ACC112 (cell line): Measurements from ENCODE around the gene TGM3.

ENCODE experiments used
- H2AFZ ChIP-seq: fragments of 200-600 bp; sonication (generic); one replicate; pipeline ENCODE4 v1.6.0; 2017; ENCODE audit warnings: antibody characterized with exemption, low read length; ENCODE audit not compliant: unreplicated experiment
- H3K27ac ChIP-seq: fragments of 200-600 bp; sonication (generic); 2 replicates; pipeline ENCODE4 v1.5.1; 2014; ENCODE audit warnings: low read depth, mild to moderate bottlenecking, antibody characterized with exemption, low read length, moderate library complexity
- H3K27me3 ChIP-seq: fragments of 200-600 bp; sonication (generic); 2 replicates; pipeline ENCODE4 v1.6.1; 2014; ENCODE audit warnings: mild to moderate bottlenecking, antibody characterized with exemption, low read length, moderate library complexity, mixed read lengths; ENCODE audit not compliant: insufficient read depth
- H3K36me3 ChIP-seq: fragments of 200-600 bp; sonication (generic); 2 replicates; pipeline ENCODE4 v1.6.1; 2016; ENCODE audit warnings: mild to moderate bottlenecking, antibody characterized with exemption, low read length, moderate library complexity, mixed read lengths; ENCODE audit not compliant: insufficient read depth
- H3K4me1 ChIP-seq: fragments of 200-600 bp; sonication (generic); one replicate; pipeline ENCODE4 v1.6.1; 2016; ENCODE audit warnings: low read length, mixed read lengths; ENCODE audit not compliant: insufficient read depth, unreplicated experiment, control insufficient read depth
- H3K4me3 ChIP-seq: fragments of 200-600 bp; sonication (generic); 2 replicates; pipeline ENCODE4 v1.5.1; 2014; ENCODE audit warnings: mild to moderate bottlenecking, low read depth, low read length
- H3K79me2 ChIP-seq: fragments of 200-600 bp; sonication (generic); one replicate; pipeline ENCODE4 v1.6.0; 2016; ENCODE audit warnings: low read length; ENCODE audit not compliant: control insufficient read depth, unreplicated experiment, insufficient read depth

TGM3 gene

DNA sequence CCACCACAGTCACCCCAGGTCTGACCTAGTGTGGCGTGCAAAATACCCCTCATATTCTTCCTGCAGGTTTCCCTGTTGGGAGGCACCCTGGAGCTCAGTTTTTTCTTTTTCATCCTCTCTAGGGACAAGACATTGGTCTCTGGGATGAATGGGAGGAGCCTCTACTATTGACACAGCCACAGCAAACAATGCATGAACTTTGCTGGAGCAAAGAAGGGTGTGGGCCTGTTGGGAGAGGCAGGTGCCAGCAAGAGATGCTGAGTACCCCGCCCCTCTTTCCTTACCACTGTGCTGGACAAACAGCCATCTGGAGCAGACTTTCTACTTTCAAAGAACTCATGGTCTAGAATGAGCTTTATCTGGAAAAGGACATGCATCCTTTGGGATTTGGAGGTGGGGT is 10.1 kb downstream of the TGM3 start:
- no peak overlapping the region for H2AFZ ChIP-seq
- H3K4me3 ChIP-seq = no peak overlapping the region
- H3K79me2 ChIP-seq = no peaks in the 10 kb centered on the region
- H3K36me3 ChIP-seq = no peaks in the 10 kb centered on the region
- no peak overlapping the region for H3K27ac ChIP-seq
- peaks cover 3% of the 10 kb centered on the region for H3K4me1 ChIP-seq
- H3K27me3 ChIP-seq = peaks cover 26% of the 10 kb centered on the region

GRCh38 chr20:2307136-2307535 is 11.3 kb downstream of the TGM3 start:
- H3K4me3 ChIP-seq = no peak overlapping the region
- H3K79me2 ChIP-seq = no peaks in the 10 kb centered on the region
- peaks cover 26% of the 10 kb centered on the region for H3K27me3 ChIP-seq
- no peaks in the 10 kb centered on the region for H3K36me3 ChIP-seq
- H2AFZ ChIP-seq = no peak overlapping the region
- no peak overlapping the region for H3K27ac ChIP-seq
- no peaks in the 10 kb centered on the region for H3K4me1 ChIP-seq

DNA sequence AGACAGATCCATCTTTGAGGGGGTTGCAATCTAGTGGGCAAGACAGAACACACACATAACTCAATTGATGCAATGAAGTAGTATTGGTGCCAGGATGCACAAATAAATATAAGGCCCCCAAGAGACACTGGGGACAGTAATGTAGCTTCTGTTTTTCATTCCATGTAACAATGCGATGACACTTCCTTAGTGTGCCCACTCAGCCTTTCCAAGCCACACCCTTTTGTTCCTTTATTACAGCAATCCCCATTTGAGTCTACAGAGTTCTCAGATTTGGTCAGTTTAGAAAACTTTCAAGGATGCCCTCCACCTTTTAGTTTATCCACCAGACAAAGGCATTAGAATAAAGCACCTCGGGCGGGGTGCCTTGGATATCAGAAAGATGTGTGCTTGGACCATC is 15.5 kb downstream of the TGM3 start:
- H3K4me3 ChIP-seq = no peak overlapping the region
- H2AFZ ChIP-seq = no peak overlapping the region
- no peaks in the 10 kb centered on the region for H3K79me2 ChIP-seq
- no peaks in the 10 kb centered on the region for H3K27me3 ChIP-seq
- H3K36me3 ChIP-seq = no peaks in the 10 kb centered on the region
- H3K27ac ChIP-seq = no peak overlapping the region
- H3K4me1 ChIP-seq = peaks cover 17% of the 10 kb centered on the region

DNA sequence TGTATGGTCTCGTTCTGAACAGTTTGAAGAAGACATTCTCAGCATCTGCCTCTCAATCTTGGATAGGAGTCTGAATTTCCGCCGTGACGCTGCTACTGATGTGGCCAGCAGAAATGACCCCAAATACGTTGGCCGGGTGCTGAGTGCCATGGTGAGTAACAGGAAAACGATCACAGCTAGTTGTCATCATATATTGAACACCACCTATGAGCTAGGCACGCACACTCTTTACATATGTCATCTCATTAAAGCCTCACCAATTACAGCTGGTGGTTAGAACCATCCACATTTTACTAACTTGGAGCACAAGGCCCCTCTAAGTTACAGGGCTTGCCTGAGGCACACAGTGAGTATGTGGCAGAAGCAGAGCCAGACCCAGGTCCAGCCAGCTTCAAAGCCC is 17.1 kb downstream of the TGM3 start:
- Histone ChIP-seq H3K4me3 (no peak overlapping the region), H3K27me3 (no peaks in the 10 kb centered on the region), H3K4me1 (peaks cover 17% of the 10 kb centered on the region), H3K36me3 (no peaks in the 10 kb centered on the region), H2AFZ (no peak overlapping the region), H3K27ac (no peak overlapping the region), H3K79me2 (no peaks in the 10 kb centered on the region)

DNA sequence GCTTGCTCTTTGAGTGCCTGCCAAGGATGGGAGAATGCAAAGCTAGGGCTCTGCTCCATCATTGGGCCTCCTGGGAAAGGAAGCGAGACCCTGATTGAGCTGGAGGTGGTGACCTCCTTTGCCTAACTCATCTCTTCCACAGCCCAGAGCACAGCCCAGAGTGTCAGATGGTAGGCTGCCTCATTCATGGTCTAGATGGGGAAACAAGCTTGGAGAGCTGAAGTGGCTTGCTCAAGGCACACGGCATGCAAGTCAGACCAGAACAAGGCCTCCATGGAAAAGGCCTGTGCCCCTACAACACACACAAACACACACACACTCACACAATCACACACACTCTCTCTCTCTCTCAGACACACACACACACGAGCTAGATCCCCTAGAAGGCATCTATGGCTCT is 17.5 kb downstream of the TGM3 start:
- Histone ChIP-seq H3K27ac (no peak overlapping the region), H2AFZ (no peak overlapping the region), H3K36me3 (no peaks in the 10 kb centered on the region), H3K4me1 (peaks cover 17% of the 10 kb centered on the region), H3K27me3 (no peaks in the 10 kb centered on the region), H3K79me2 (no peaks in the 10 kb centered on the region), H3K4me3 (no peak overlapping the region)

GRCh38 chr20:2314759-2315439 is 19.1 kb downstream of the TGM3 start:
- Histone ChIP-seq H3K27ac (peak overlapping the region; percentile 97), H3K27me3 (no peaks in the 10 kb centered on the region), H2AFZ (peak overlapping the region; percentile 81), H3K79me2 (no peaks in the 10 kb centered on the region), H3K4me3 (no peak overlapping the region), H3K4me1 (peaks cover 17% of the 10 kb centered on the region), H3K36me3 (no peaks in the 10 kb centered on the region)

- H2AFZ ChIP-seq = no peak overlapping the region
- no peak overlapping the region for H3K4me3 ChIP-seq
- no peaks in the 10 kb centered on the region for H3K79me2 ChIP-seq
- H3K4me1 ChIP-seq = peaks cover 17% of the 10 kb centered on the region
- peak overlapping the region; percentile 97 for H3K27ac ChIP-seq
- no peaks in the 10 kb centered on the region for H3K27me3 ChIP-seq
- H3K36me3 ChIP-seq = no peaks in the 10 kb centered on the region
Measured at GRCh38 chr20:2315440-2315778, 19.6 kb downstream of the TGM3 start.

GRCh38 chr20:2316847-2317495 is 21.2 kb downstream of the TGM3 start:
- H3K79me2 ChIP-seq = no peaks in the 10 kb centered on the region
- H3K27me3 ChIP-seq = no peaks in the 10 kb centered on the region
- no peak overlapping the region for H2AFZ ChIP-seq
- H3K36me3 ChIP-seq = no peaks in the 10 kb centered on the region
- peaks cover 17% of the 10 kb centered on the region for H3K4me1 ChIP-seq
- no peak overlapping the region for H3K4me3 ChIP-seq
- H3K27ac ChIP-seq = no peak overlapping the region

DNA sequence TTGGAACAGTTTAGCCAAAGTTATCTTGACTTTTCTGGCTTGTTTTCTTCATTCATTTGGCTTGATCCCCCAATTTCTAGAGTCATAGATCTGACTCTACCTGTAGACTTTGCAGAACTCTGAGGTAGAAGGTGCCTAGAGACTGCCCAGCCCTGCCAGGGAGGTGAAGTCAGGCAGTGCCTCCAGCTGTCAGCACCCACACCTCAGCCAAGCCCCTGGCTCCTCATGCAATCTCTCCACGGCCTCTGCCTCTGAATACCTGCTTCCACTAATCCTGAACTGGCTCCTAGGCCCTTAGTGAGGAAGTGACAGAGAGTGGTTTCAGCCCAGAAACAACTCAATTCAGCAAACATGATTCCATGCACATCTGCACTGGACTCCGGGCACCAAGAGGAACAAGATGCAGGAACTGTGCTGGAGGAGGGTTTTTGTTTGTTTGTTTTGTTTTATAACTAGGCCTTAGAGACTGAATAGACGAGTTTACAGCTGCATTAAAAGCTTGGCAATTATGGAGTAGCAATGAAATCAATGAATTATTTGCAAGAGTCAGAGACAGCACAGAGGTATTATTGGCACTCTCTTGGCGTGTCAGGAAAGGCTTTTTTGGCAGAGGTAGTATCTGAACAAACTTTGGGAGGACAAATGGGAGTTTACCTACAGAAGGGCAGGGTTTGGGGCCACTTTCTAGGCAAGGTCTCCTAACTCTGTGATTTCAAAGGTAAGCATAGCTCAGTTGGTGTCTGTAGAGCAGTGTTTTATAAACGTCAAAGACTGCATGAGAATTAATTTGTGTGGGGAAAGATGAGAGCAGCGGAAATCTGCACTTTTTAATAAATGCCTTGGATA is 25.2 kb downstream of the TGM3 start:
- H3K79me2 ChIP-seq = no peaks in the 10 kb centered on the region
- no peaks in the 10 kb centered on the region for H3K4me1 ChIP-seq
- H2AFZ ChIP-seq = no peak overlapping the region
- no peak overlapping the region for H3K27ac ChIP-seq
- H3K36me3 ChIP-seq = no peaks in the 10 kb centered on the region
- H3K27me3 ChIP-seq = peaks cover 20% of the 10 kb centered on the region
- no peak overlapping the region for H3K4me3 ChIP-seq

GRCh38 chr20:2323051-2323450 is 27.2 kb downstream of the TGM3 start:
- Histone ChIP-seq H3K4me1 (no peaks in the 10 kb centered on the region), H3K27ac (no peak overlapping the region), H3K4me3 (no peak overlapping the region), H3K36me3 (no peaks in the 10 kb centered on the region), H2AFZ (no peak overlapping the region), H3K27me3 (peaks cover 28% of the 10 kb centered on the region), H3K79me2 (no peaks in the 10 kb centered on the region)
